NCI-H524 treated with DMSO at 0.1 percent for 48 hours (cell line): ENCODE results near the gene SH3BP5.

Experiments used
- DNase-seq: peaks from one replicate; lab custom pipeline; 2025; lab: John Stamatoyannopoulos, UW

SH3BP5 gene

GRCh38 chr3:15243822-15244482 is 88.4 kb downstream of the SH3BP5 start:
- no peak for DNase-seq

- no peak for DNase-seq
Measured at GRCh38 chr3:15241341-15241740, 91.0 kb downstream of the SH3BP5 start.

- no peak for DNase-seq
Measured at GRCh38 chr3:15229262-15229661, 103.1 kb downstream of the SH3BP5 start.

- no peak for DNase-seq
Measured at GRCh38 chr3:15228147-15228546, 104.2 kb downstream of the SH3BP5 start.

- DNase-seq: no peak
Measured at GRCh38 chr3:15223685-15224572, 108.5 kb downstream of the SH3BP5 start.

- DNase-seq: peak; percentile 75
Measured at GRCh38 chr3:15221574-15222217, 110.7 kb downstream of the SH3BP5 start.

GRCh38 chr3:15220661-15221060 is 111.7 kb downstream of the SH3BP5 start:
- no peak for DNase-seq

- DNase-seq: no peak
Measured at GRCh38 chr3:15220056-15220455, 112.3 kb downstream of the SH3BP5 start.

- no peak for DNase-seq
Measured at GRCh38 chr3:15218689-15219088, 113.7 kb downstream of the SH3BP5 start.

GRCh38 chr3:15217841-15218267 is 114.5 kb downstream of the SH3BP5 start:
- no peak for DNase-seq

GRCh38 chr3:15217011-15217671 is 115.2 kb downstream of the SH3BP5 start:
- no peak for DNase-seq

- DNase-seq: no peak
Measured at GRCh38 chr3:15216501-15216900, 115.9 kb downstream of the SH3BP5 start.

- no peak for DNase-seq
Measured at GRCh38 chr3:15215996-15216395, 116.4 kb downstream of the SH3BP5 start.

GRCh38 chr3:15214758-15215157 is 117.6 kb downstream of the SH3BP5 start:
- DNase-seq: no peak

GRCh38 chr3:15211937-15212336 is 120.4 kb downstream of the SH3BP5 start:
- no peak for DNase-seq

- DNase-seq: no peak
Measured at GRCh38 chr3:15207836-15208504, 124.4 kb downstream of the SH3BP5 start.

- no peak for DNase-seq
Measured at GRCh38 chr3:15206662-15207576, 125.5 kb downstream of the SH3BP5 start.

GRCh38 chr3:15205934-15206661 is 126.3 kb downstream of the SH3BP5 start, which contains the start of gene CAPN7:
CAPN7 (plus strand) TSS chr3:15206246; CDS start chr3:15206496, 250 bp downstream.
- DNase-seq: no peak

- DNase-seq: no peak
Measured at GRCh38 chr3:15205482-15205933, 126.9 kb downstream of the SH3BP5 start.
